ENCODE measurements around the gene ITPK1.

- TF ChIP-seq, protein P1, sequence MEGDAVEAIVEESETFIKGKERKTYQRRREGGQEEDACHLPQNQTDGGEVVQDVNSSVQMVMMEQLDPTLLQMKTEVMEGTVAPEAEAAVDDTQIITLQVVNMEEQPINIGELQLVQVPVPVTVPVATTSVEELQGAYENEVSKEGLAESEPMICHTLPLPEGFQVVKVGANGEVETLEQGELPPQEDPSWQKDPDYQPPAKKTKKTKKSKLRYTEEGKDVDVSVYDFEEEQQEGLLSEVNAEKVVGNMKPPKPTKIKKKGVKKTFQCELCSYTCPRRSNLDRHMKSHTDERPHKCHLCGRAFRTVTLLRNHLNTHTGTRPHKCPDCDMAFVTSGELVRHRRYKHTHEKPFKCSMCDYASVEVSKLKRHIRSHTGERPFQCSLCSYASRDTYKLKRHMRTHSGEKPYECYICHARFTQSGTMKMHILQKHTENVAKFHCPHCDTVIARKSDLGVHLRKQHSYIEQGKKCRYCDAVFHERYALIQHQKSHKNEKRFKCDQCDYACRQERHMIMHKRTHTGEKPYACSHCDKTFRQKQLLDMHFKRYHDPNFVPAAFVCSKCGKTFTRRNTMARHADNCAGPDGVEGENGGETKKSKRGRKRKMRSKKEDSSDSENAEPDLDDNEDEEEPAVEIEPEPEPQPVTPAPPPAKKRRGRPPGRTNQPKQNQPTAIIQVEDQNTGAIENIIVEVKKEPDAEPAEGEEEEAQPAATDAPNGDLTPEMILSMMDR (IDR thresholded peaks at IDR 0.05), result no peak
- TF ChIP-seq POLR2A (IDR thresholded peaks at IDR 0.05), result no peak
These were observed 210.1 kb downstream of the ITPK1 start for GRCh38 chr14:92905667-92906066.
